ENCODE measurements around the gene MFSD6. TPM values are rescaled to one million over a fixed set of nuclear protein-coding genes. Genes with fewer than 3 reads are reported as not detected.

MFSD6 gene
- total RNA-seq, 5 donors from 2014 or later (not counting 1 experiment from before 2014, with no cell fraction given) = 42.3 to 47.4 (median 44.4) TPM

- peaks cover 8% of the 10 kb centered on the region for H3K36me3 Mint-ChIP-seq
- DNase-seq (no peak), ATAC-seq (replicated peaks in 1 of 4) (no peak)
- peaks cover 20 to 33% (median 31%) of the 10 kb centered on the region in 3 donors for H3K4me1 Mint-ChIP-seq
- Histone ChIP-seq H3K27ac (ENCODE audit: low read length) (no peak overlapping the region), H3K4me3 (ENCODE audit: control insufficient read depth in 1 of 2, extremely low read depth in 1 of 2, low read length in 1 of 2) (no peak overlapping the region), H3K9me3 (no peaks in the 10 kb centered on the region), H3K4me1 (ENCODE audit: control insufficient read depth in 1 of 2, extremely low read depth in 1 of 2, insufficient read depth in 2 of 2, low read length in 2 of 2) (peaks cover 6 to 16% of the 10 kb centered on the region in 2 experiments), H3K36me3 (ENCODE audit: control insufficient read depth in 2 of 2, extremely low read depth in 1 of 2, insufficient read depth in 1 of 2, low read length in 1 of 2) (peaks cover 0 to 4% of the 10 kb centered on the region in 2 donors), H3K27me3 (replicated peaks in 1 of 2; ENCODE audit: control insufficient read depth in 2 of 2, extremely low read depth in 1 of 2, insufficient read depth in 2 of 2, low read length in 1 of 2) (no peaks in the 10 kb centered on the region)
- WGBS (ENCODE audit: insufficient coverage) = no CpG with 5 or more reads among the region's 1 CpG
- POLR2A ChIA-PET = no interaction called here
- CTCF ChIA-PET = no interaction called here
- no peaks in the 10 kb centered on the region for H3K27me3 Mint-ChIP-seq
- no peak overlapping the region for H3K27ac Mint-ChIP-seq
- H3K4me3 Mint-ChIP-seq = no peak overlapping the region
- H3K9me3 Mint-ChIP-seq = no peaks in the 10 kb centered on the region
These were observed 45.3 kb upstream of the MFSD6 start for GRCh38 chr2:190362894-190363293.

- Mint-ChIP-seq H3K27ac (no peak overlapping the region), H3K4me1 (peaks cover 8 to 20% (median 12%) of the 10 kb centered on the region in 3 donors), H3K36me3 (peaks cover 25% of the 10 kb centered on the region), H3K4me3 (no peak overlapping the region), H3K9me3 (no peaks in the 10 kb centered on the region), H3K27me3 (no peaks in the 10 kb centered on the region)
- DNase-seq = peak in 1 of 35 experiments; percentile 10
- Histone ChIP-seq H3K4me1 (ENCODE audit: control insufficient read depth in 1 of 2, extremely low read depth in 1 of 2, insufficient read depth in 2 of 2, low read length in 2 of 2) (peaks cover 0 to 7% of the 10 kb centered on the region in 2 experiments), H3K27ac (ENCODE audit: low read length) (no peak overlapping the region), H3K27me3 (replicated peaks in 1 of 2; ENCODE audit: control insufficient read depth in 2 of 2, extremely low read depth in 1 of 2, insufficient read depth in 2 of 2, low read length in 1 of 2) (no peaks in the 10 kb centered on the region), H3K4me3 (ENCODE audit: control insufficient read depth in 1 of 2, extremely low read depth in 1 of 2, low read length in 1 of 2) (no peak overlapping the region), H3K36me3 (ENCODE audit: control insufficient read depth in 2 of 2, extremely low read depth in 1 of 2, insufficient read depth in 1 of 2, low read length in 1 of 2) (peaks cover 0 to 13% of the 10 kb centered on the region in 2 donors), H3K9me3 (no peaks in the 10 kb centered on the region)
- ChIA-PET CTCF (no interaction called here), POLR2A (no interaction called here)
- no peak for ATAC-seq (replicated peaks in 1 of 4)
- WGBS (ENCODE audit: insufficient coverage) = 98% methylated on average over 13 of the region's 19 CpGs
These were observed 42.5 kb upstream of the MFSD6 start for GRCh38 chr2:190365499-190366204.

- H3K36me3 ChIP-seq (ENCODE audit: control insufficient read depth in 2 of 2, extremely low read depth in 1 of 2, insufficient read depth in 1 of 2, low read length in 1 of 2) = peaks cover 0 to 13% of the 10 kb centered on the region in 2 donors
- peaks cover 0 to 2% of the 10 kb centered on the region in 2 experiments for H3K4me1 ChIP-seq (ENCODE audit: control insufficient read depth in 1 of 2, extremely low read depth in 1 of 2, insufficient read depth in 2 of 2, low read length in 2 of 2)
- Mint-ChIP-seq H3K4me1 (peaks cover 5 to 18% (median 7%) of the 10 kb centered on the region in 3 donors), H3K27me3 (no peaks in the 10 kb centered on the region), H3K4me3 (no peak overlapping the region), H3K36me3 (peaks cover 30% of the 10 kb centered on the region), H3K9me3 (no peaks in the 10 kb centered on the region), H3K27ac (no peak overlapping the region)
- POLR2A ChIA-PET = no interaction called here
- CTCF ChIA-PET = interaction anchor here in 1 of 2 donors (0.5 kb wide), 1 partner anchor 12 kb away, joined by 3 read pairs; no protein-coding TSS in a partner anchor
- no peak overlapping the region for H3K4me3 ChIP-seq (ENCODE audit: control insufficient read depth in 1 of 2, extremely low read depth in 1 of 2, low read length in 1 of 2)
- no peaks in the 10 kb centered on the region for H3K27me3 ChIP-seq (replicated peaks in 1 of 2; ENCODE audit: control insufficient read depth in 2 of 2, extremely low read depth in 1 of 2, insufficient read depth in 2 of 2, low read length in 1 of 2)
- ATAC-seq (replicated peaks in 1 of 4) (no peak), DNase-seq (no peak)
- WGBS (ENCODE audit: insufficient coverage) = 84% methylated on average over 9 of the region's 11 CpGs
- no peak overlapping the region for H3K27ac ChIP-seq (ENCODE audit: low read length)
- H3K9me3 ChIP-seq = no peaks in the 10 kb centered on the region
These were observed 41.9 kb upstream of the MFSD6 start for GRCh38 chr2:190366248-190366753.

- DNase-seq = no peak
- POLR2A ChIA-PET = no interaction called here
- no peak overlapping the region for H3K4me3 Mint-ChIP-seq
These were observed 41.1 kb upstream of the MFSD6 start for GRCh38 chr2:190367091-190367490.

GRCh38 chr2:190369635-190370034 is 38.5 kb upstream of the MFSD6 start:
- no peak for ATAC-seq (replicated peaks in 1 of 4)
- Mint-ChIP-seq H3K9me3 (no peaks in the 10 kb centered on the region), H3K27ac (no peak overlapping the region), H3K4me3 (no peak overlapping the region), H3K4me1 (no peaks in the 10 kb centered on the region), H3K27me3 (no peaks in the 10 kb centered on the region), H3K36me3 (peaks cover 24% of the 10 kb centered on the region)
- POLR2A ChIA-PET = no interaction called here
- Histone ChIP-seq H3K4me3 (ENCODE audit: control insufficient read depth in 1 of 2, extremely low read depth in 1 of 2, low read length in 1 of 2) (no peak overlapping the region), H3K36me3 (ENCODE audit: control insufficient read depth in 2 of 2, extremely low read depth in 1 of 2, insufficient read depth in 1 of 2, low read length in 1 of 2) (peaks cover 0 to 13% of the 10 kb centered on the region in 2 donors), H3K4me1 (ENCODE audit: control insufficient read depth in 1 of 2, extremely low read depth in 1 of 2, insufficient read depth in 2 of 2, low read length in 2 of 2) (no peaks in the 10 kb centered on the region), H3K27me3 (replicated peaks in 1 of 2; ENCODE audit: control insufficient read depth in 2 of 2, extremely low read depth in 1 of 2, insufficient read depth in 2 of 2, low read length in 1 of 2) (no peaks in the 10 kb centered on the region), H3K9me3 (no peaks in the 10 kb centered on the region), H3K27ac (ENCODE audit: low read length) (no peak overlapping the region)
- DNase-seq = no peak
- no CpG with 5 or more reads among the region's 2 CpGs for WGBS (ENCODE audit: insufficient coverage)
- CTCF ChIA-PET = interaction anchor here (0.6 to 1.3 kb wide), 3 partner anchors 9 to 281 kb away, joined by 3 to 5 read pairs (median 4); no protein-coding TSS in a partner anchor

More at GRCh38 chr2:190367091-190367490, 41.1 kb upstream of the MFSD6 start:
- Mint-ChIP-seq H3K9me3 (no peaks in the 10 kb centered on the region), H3K36me3 (peaks cover 29% of the 10 kb centered on the region), H3K27me3 (no peaks in the 10 kb centered on the region), H3K27ac (no peak overlapping the region), H3K4me1 (peaks cover 2 to 13% (median 3%) of the 10 kb centered on the region in 3 donors)
- CTCF ChIA-PET = interaction anchor here (0.7 to 1.7 kb wide), 3 partner anchors 11 to 278 kb away, joined by 3 to 6 read pairs (median 5); no protein-coding TSS in a partner anchor
- Histone ChIP-seq H3K27me3 (replicated peaks in 1 of 2; ENCODE audit: control insufficient read depth in 2 of 2, extremely low read depth in 1 of 2, insufficient read depth in 2 of 2, low read length in 1 of 2) (no peaks in the 10 kb centered on the region), H3K4me1 (ENCODE audit: control insufficient read depth in 1 of 2, extremely low read depth in 1 of 2, insufficient read depth in 2 of 2, low read length in 2 of 2) (no peaks in the 10 kb centered on the region), H3K9me3 (no peaks in the 10 kb centered on the region), H3K27ac (ENCODE audit: low read length) (no peak overlapping the region), H3K36me3 (ENCODE audit: control insufficient read depth in 2 of 2, extremely low read depth in 1 of 2, insufficient read depth in 1 of 2, low read length in 1 of 2) (peaks cover 0 to 13% of the 10 kb centered on the region in 2 donors), H3K4me3 (ENCODE audit: control insufficient read depth in 1 of 2, extremely low read depth in 1 of 2, low read length in 1 of 2) (no peak overlapping the region)
- ATAC-seq (replicated peaks in 1 of 4) = no peak
- 100% methylated on average over 1 of the region's 4 CpGs for WGBS (ENCODE audit: insufficient coverage)

- no peak overlapping the region for H3K4me3 Mint-ChIP-seq
- DNase-seq = no peak
- H3K9me3 Mint-ChIP-seq = no peaks in the 10 kb centered on the region
- H3K27ac Mint-ChIP-seq = no peak overlapping the region
- ChIA-PET POLR2A (no interaction called here), CTCF (interaction anchor here in 1 of 2 donors (0.6 kb wide), 1 partner anchor 45 kb away, joined by 3 read pairs; no protein-coding TSS in a partner anchor)
- Histone ChIP-seq H3K9me3 (no peaks in the 10 kb centered on the region), H3K36me3 (ENCODE audit: control insufficient read depth in 2 of 2, extremely low read depth in 1 of 2, insufficient read depth in 1 of 2, low read length in 1 of 2) (no peaks in the 10 kb centered on the region), H3K4me3 (ENCODE audit: control insufficient read depth in 1 of 2, extremely low read depth in 1 of 2, low read length in 1 of 2) (no peak overlapping the region), H3K27ac (ENCODE audit: low read length) (no peak overlapping the region), H3K4me1 (ENCODE audit: control insufficient read depth in 1 of 2, extremely low read depth in 1 of 2, insufficient read depth in 2 of 2, low read length in 2 of 2) (no peaks in the 10 kb centered on the region), H3K27me3 (replicated peaks in 1 of 2; ENCODE audit: control insufficient read depth in 2 of 2, extremely low read depth in 1 of 2, insufficient read depth in 2 of 2, low read length in 1 of 2) (no peaks in the 10 kb centered on the region)
- no peak for ATAC-seq (replicated peaks in 1 of 4)
- H3K4me1 Mint-ChIP-seq = peaks cover 0 to 4% (median 0%) of the 10 kb centered on the region in 3 donors
- no peaks in the 10 kb centered on the region for H3K27me3 Mint-ChIP-seq
- peaks cover 1% of the 10 kb centered on the region for H3K36me3 Mint-ChIP-seq
These were observed 32.1 kb upstream of the MFSD6 start for GRCh38 chr2:190376083-190376482.
